SK-N-SH (cell line): Measurements from ENCODE around the gene SLC36A2.

Experiments used
- CTCF ChIP-seq: fragments of 200-600 bp; sonication (generic); IDR thresholded peaks from 2 replicates; pipeline ENCODE4 v1.6.1; 2017; ENCODE audit warnings: antibody characterized with exemption, mild to moderate bottlenecking, moderate library complexity
- MXI1 ChIP-seq: IDR thresholded peaks from 2 replicates; pipeline ENCODE4 v1.6.1; 2012; ENCODE audit warnings: mild to moderate bottlenecking, low read depth, low read length, improper control_type of control experiment
- POLR2AphosphoS5 ChIP-seq: IDR thresholded peaks from 2 replicates; pipeline ENCODE4 v1.6.1; 2012; ENCODE audit warnings: low read depth, low read length
- RCOR1 ChIP-seq: fragments of 150-350 bp; IDR thresholded peaks from 2 replicates; pipeline ENCODE4 v1.6.1; 2017; ENCODE audit warnings: antibody characterized with exemption, low read length
- REST ChIP-seq: IDR thresholded peaks from 2 replicates; pipeline ENCODE4 v1.6.1; 2012; ENCODE audit warnings: mild to moderate bottlenecking, low read depth, low read length, moderate library complexity
- USF1 ChIP-seq: IDR thresholded peaks from 2 replicates; pipeline ENCODE4 v1.4.0; 2012; ENCODE audit warnings: low read depth, borderline replicate concordance
- YY1 ChIP-seq: IDR thresholded peaks from 2 replicates; pipeline ENCODE4 v1.4.0; 2012; ENCODE audit warnings: low read depth, mild to moderate bottlenecking

GRCh38 chr5:151347369-151347768 is at the start of gene SLC36A2:
- TF ChIP-seq YY1, result no peak
- TF ChIP-seq CTCF, result no peak
- TF ChIP-seq MXI1, result no peak
- no peak for TF ChIP-seq POLR2AphosphoS5
- TF ChIP-seq REST, result no peak
- TF ChIP-seq USF1, result no peak
- TF ChIP-seq RCOR1, result no peak
